Liver (tissue), 9 donors: ENCODE measurements around the gene IWS1. TPM values are rescaled to one million over a fixed set of nuclear protein-coding genes. Genes with fewer than 3 reads are reported as not detected.

Source experiments
- DNase-seq: peaks from one replicate; pipeline ENCODE4 v3.0.0-alpha.2; 2017; ENCODE audit warnings: low spot score
- H3K27ac ChIP-seq, 2 donors: one replicate each; pipeline ENCODE4 v1.7.0; 2013; ENCODE audit warnings: inconsistent platforms in 2 of 2, low read length in 2 of 2, control low read depth in 1 of 2, low read depth in 1 of 2, mild to moderate bottlenecking in 1 of 2
- H3K27me3 ChIP-seq, 4 donors: one replicate each; pipeline versions ENCODE4 v1.6.1 to v1.7.0; 2013; ENCODE audit warnings: low read length in 3 of 4, inconsistent platforms in 1 of 4, mild to moderate bottlenecking in 1 of 4, moderate library complexity in 1 of 4; ENCODE audit not compliant: control insufficient read depth in 4 of 4, insufficient read depth in 4 of 4
- H3K36me3 ChIP-seq, 4 donors: one replicate each; pipeline versions ENCODE4 v1.6.1 to v1.7.0; 2013; ENCODE audit warnings: low read length in 3 of 4, mild to moderate bottlenecking in 3 of 4, low read depth in 1 of 4, moderate library complexity in 1 of 4; ENCODE audit not compliant: control insufficient read depth in 4 of 4, insufficient read depth in 3 of 4
- H3K4me1 ChIP-seq, 4 donors: one replicate each; pipeline versions ENCODE4 v1.6.1 to v1.7.0; 2013; ENCODE audit warnings: low read length in 3 of 4, mild to moderate bottlenecking in 3 of 4, moderate library complexity in 1 of 4; ENCODE audit not compliant: control insufficient read depth in 4 of 4, insufficient read depth in 4 of 4
- H3K4me3 ChIP-seq, 3 donors: one replicate each; pipeline versions ENCODE4 v1.6.1 to v1.7.0; 2013; ENCODE audit warnings: low read length in 3 of 3, control low read depth in 1 of 3, low read depth in 1 of 3, mild to moderate bottlenecking in 1 of 3
- H3K9ac ChIP-seq, 2 donors: one replicate each; pipeline ENCODE4 v1.7.0; 2013; ENCODE audit warnings: low read length in 2 of 2, mild to moderate bottlenecking in 2 of 2, moderate library complexity in 2 of 2, control low read depth in 1 of 2, low read depth in 1 of 2
- H3K9me3 ChIP-seq, 4 donors: one replicate each; pipeline versions ENCODE4 v1.6.1 to v1.7.0; 2013; ENCODE audit warnings: low read length in 3 of 4; ENCODE audit not compliant: control insufficient read depth in 4 of 4
- EGR1 ChIP-seq, 2 donors: IDR thresholded peaks; 2 replicates each; pipeline ENCODE4 v1.6.1; 2016 to 2018; ENCODE audit warnings: antibody characterized with exemption in 2 of 2, low read depth in 2 of 2
- FOXA1 ChIP-seq: IDR thresholded peaks from 2 replicates; pipeline ENCODE4 v1.6.1; 2016; ENCODE audit warnings: antibody characterized with exemption
- GABPA ChIP-seq, 2 donors: IDR thresholded peaks in 1 of 2; conservative IDR thresholded peaks in 1 of 2; 2 replicates each; pipeline ENCODE4 v1.6.1; 2016; ENCODE audit warnings: antibody characterized with exemption in 2 of 2, mild to moderate bottlenecking in 1 of 2, moderate library complexity in 1 of 2
- HNF4A ChIP-seq, 2 donors: conservative IDR thresholded peaks; 2 replicates each; pipeline ENCODE4 v1.6.1; 2016; ENCODE audit warnings: antibody characterized with exemption in 2 of 2, mild to moderate bottlenecking in 2 of 2
- HNF4G ChIP-seq: IDR thresholded peaks from 2 replicates; pipeline ENCODE4 v1.6.1; 2016; ENCODE audit warnings: antibody characterized with exemption
- RAD21 ChIP-seq, 2 donors: IDR thresholded peaks; 2 replicates each; pipeline ENCODE4 v1.6.1; 2016; ENCODE audit warnings: antibody characterized with exemption in 2 of 2, mild to moderate bottlenecking in 2 of 2
- RXRA ChIP-seq, 2 donors: IDR thresholded peaks; 2 replicates each; pipeline ENCODE4 v1.6.1; 2017 to 2018; ENCODE audit warnings: antibody characterized with exemption in 2 of 2, mild to moderate bottlenecking in 1 of 2
- TAF1 ChIP-seq: conservative IDR thresholded peaks from 2 replicates; pipeline ENCODE4 v1.6.1; 2016; ENCODE audit warnings: antibody characterized with exemption, mild to moderate bottlenecking
- YY1 ChIP-seq: IDR thresholded peaks from 2 replicates; pipeline ENCODE4 v1.6.1; 2016; ENCODE audit warnings: antibody characterized with exemption, mild to moderate bottlenecking
- WGBS: extraction: QIAGEN DNeasy Blood & Tissue Kit; methylation state at CpG from one replicate; pipeline ENCODE4 v1.1.7; 2013; 5-methylcytosine and 5-hydroxymethylcytosine counted together
- polyA plus RNA-seq, 2 donors: library from polyadenylated mRNA; stranded (reverse) in 1 of 2; unstranded in 1 of 2; fragments of 200-250 nt in 1 of 2; fragments of >200 nt in 1 of 2; fragmentation: Nextera tagmentation in 1 of 2; extraction: Ambion mirVana in 1 of 2; gene quantifications; one replicate each; pipeline versions ENCODE4 v1.2.1 to v1.2.3, GENCODE V29; 2013 to 2015
- total RNA-seq, 2 donors: library from RNA; depleted of rRNA; stranded (reverse); fragments of >200 nt; gene quantifications; one replicate each; pipeline ENCODE4 v1.2.3, GENCODE V29; 2014
- TF ChIP-seq, protein P1 (sequence below): IDR thresholded peaks from 2 replicates; pipeline ENCODE4 v1.6.1; 2016; ENCODE audit warnings: antibody characterized with exemption
- TF ChIP-seq, protein P2 (sequence below): IDR thresholded peaks from 2 replicates; pipeline ENCODE4 v1.6.1; 2016; ENCODE audit warnings: antibody characterized with exemption
- TF ChIP-seq, protein P3 (sequence below): fragments of 150-350 bp; IDR thresholded peaks from 2 replicates; pipeline ENCODE4 v1.5.1; 2017; ENCODE audit warnings: improper control_type of control experiment, low read depth, low read length; ENCODE audit not compliant: missing input control
- donor health status: healthy.
- donor health status: healthy.
- donor health status: healthy.
- donor health status: healthy.
- donor health status: healthy.

IWS1 gene
- total and polyA plus RNA-seq, 4 donors, result 13.0 to 28.9 (median 22.8) TPM

DNA sequence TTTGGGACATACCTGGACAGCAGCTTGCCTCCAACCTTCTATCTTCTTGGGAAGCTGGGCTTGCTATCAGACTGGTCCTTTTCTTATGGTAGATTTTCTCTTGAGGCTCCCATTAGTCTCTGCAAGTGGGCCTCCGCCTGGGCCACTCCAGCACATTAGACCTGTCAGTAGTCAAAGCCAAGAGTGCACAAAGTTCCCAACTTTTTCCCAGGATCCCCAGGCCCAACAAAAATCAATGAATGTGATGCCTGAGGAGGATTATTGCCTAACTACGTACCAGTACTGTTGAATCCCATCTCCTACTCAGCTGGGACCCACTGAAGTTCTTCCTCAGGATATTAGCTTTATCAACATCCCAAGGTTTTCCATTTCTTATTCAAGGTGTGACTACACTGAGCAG lies 56.3 kb downstream of the IWS1 start:
- Histone ChIP-seq H3K27me3 (no peaks in the 10 kb centered on the region), H3K4me1 (peaks cover 0 to 22% (median 2%) of the 10 kb centered on the region in 4 donors), H3K36me3 (peaks cover 0 to 11% (median under 1%) of the 10 kb centered on the region in 4 donors), H3K9me3 (no peaks in the 10 kb centered on the region), H3K27ac (no peak overlapping the region), H3K4me3 (no peak overlapping the region), H3K9ac (no peak overlapping the region)
- DNase-seq, result no peak
- TF ChIP-seq, protein P1, sequence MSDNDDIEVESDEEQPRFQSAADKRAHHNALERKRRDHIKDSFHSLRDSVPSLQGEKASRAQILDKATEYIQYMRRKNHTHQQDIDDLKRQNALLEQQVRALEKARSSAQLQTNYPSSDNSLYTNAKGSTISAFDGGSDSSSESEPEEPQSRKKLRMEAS, result no peak
- TF ChIP-seq RXRA (IDR thresholded peaks at IDR 0.05) (peak in 1 of 2 donors; percentile 14), HNF4A (conservative IDR thresholded peaks at IDR 0.05) (peak; percentile 21 to 23), RAD21 (IDR thresholded peaks at IDR 0.05) (no peak), GABPA (IDR thresholded peaks at IDR 0.05 in 1 of 2, conservative IDR thresholded peaks at IDR 0.05 in 1 of 2) (no peak), EGR1 (IDR thresholded peaks at IDR 0.05; ENCODE audit: low read depth in 2 of 2) (no peak), TAF1 (no peak)
- TF ChIP-seq, protein P2, sequence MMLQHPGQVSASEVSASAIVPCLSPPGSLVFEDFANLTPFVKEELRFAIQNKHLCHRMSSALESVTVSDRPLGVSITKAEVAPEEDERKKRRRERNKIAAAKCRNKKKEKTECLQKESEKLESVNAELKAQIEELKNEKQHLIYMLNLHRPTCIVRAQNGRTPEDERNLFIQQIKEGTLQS, result no peak
- TF ChIP-seq, protein P3, sequence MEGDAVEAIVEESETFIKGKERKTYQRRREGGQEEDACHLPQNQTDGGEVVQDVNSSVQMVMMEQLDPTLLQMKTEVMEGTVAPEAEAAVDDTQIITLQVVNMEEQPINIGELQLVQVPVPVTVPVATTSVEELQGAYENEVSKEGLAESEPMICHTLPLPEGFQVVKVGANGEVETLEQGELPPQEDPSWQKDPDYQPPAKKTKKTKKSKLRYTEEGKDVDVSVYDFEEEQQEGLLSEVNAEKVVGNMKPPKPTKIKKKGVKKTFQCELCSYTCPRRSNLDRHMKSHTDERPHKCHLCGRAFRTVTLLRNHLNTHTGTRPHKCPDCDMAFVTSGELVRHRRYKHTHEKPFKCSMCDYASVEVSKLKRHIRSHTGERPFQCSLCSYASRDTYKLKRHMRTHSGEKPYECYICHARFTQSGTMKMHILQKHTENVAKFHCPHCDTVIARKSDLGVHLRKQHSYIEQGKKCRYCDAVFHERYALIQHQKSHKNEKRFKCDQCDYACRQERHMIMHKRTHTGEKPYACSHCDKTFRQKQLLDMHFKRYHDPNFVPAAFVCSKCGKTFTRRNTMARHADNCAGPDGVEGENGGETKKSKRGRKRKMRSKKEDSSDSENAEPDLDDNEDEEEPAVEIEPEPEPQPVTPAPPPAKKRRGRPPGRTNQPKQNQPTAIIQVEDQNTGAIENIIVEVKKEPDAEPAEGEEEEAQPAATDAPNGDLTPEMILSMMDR, result no peak
- 71% methylated on average over 2 of the region's 2 CpGs for WGBS

DNA sequence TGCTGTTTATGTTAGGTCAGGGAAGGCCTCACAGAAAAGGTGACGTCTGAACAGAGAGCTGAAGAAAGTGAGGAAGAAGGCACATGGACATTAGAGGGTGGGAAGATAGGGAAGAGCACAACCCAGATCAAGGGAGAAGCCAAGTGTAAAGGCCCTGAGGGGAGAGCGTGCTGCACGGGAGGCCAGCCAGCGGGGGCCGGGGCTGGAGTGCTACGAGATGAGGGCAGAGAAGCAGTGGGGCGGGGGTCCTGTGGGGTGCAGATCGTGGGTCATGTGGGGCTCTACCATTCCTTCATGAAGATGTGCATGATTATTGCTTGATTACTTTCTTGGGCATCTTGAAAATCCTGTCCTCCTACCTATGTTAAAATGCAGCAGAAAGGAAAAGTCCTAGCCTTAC lies 57.2 kb downstream of the IWS1 start:
- WGBS, result 94% methylated on average over 8 of the region's 8 CpGs

More for the DNA sequence above, 57.2 kb downstream of the IWS1 start:
- H3K27me3 ChIP-seq, result no peaks in the 10 kb centered on the region
- H3K9ac ChIP-seq, result no peak overlapping the region
- H3K27ac ChIP-seq, result no peak overlapping the region
- DNase-seq, result no peak
- peaks cover 0 to 22% (median 2%) of the 10 kb centered on the region in 4 donors for H3K4me1 ChIP-seq
- H3K36me3 ChIP-seq, result peaks cover 0 to 11% (median under 1%) of the 10 kb centered on the region in 4 donors
- no peaks in the 10 kb centered on the region for H3K9me3 ChIP-seq
- H3K4me3 ChIP-seq, result no peak overlapping the region
- TF ChIP-seq HNF4G (no peak), FOXA1 (no peak), TAF1 (no peak), GABPA (IDR thresholded peaks at IDR 0.05 in 1 of 2, conservative IDR thresholded peaks at IDR 0.05 in 1 of 2) (no peak), RXRA (IDR thresholded peaks at IDR 0.05) (no peak), YY1 (no peak), EGR1 (IDR thresholded peaks at IDR 0.05; ENCODE audit: low read depth in 2 of 2) (no peak), HNF4A (conservative IDR thresholded peaks at IDR 0.05) (no peak)
- TF ChIP-seq, protein P1, result no peak
- TF ChIP-seq, protein P3, result no peak
